NCI-H1105 treated with DMSO at 0.1 percent for 48 hours (cell line): ENCODE results near the gene C21orf58.
A peak's percentile ranks its signal among the peaks of the same experiment; 100 is the strongest.
"Not testable (repeated sequence)": the region's sequence is repeated elsewhere in the genome, so short reads cannot be mapped to it uniquely, and the experiment has no call there.

Experiments
- DNase-seq: peaks from one replicate; lab custom pipeline; 2025; lab: John Stamatoyannopoulos, UW

The C21orf58 gene

GRCh38 chr21:46323227-46323709, 402 bp downstream of the C21orf58 start:
- DNase-seq = peak; percentile 38

- DNase-seq = peak; percentile 11
Observed at GRCh38 chr21:46322351-46323226, 1.1 kb downstream of the C21orf58 start.

GRCh38 chr21:46320331-46320801, 3.3 kb downstream of the C21orf58 start:
- no peak for DNase-seq

GRCh38 chr21:46319186-46319585, 4.5 kb downstream of the C21orf58 start:
- no peak for DNase-seq

GRCh38 chr21:46318464-46318845, 5.2 kb downstream of the C21orf58 start:
- no peak for DNase-seq

- DNase-seq = no peak
Observed at GRCh38 chr21:46317710-46318463, 5.8 kb downstream of the C21orf58 start.

GRCh38 chr21:46316708-46317324, 6.9 kb downstream of the C21orf58 start:
- no peak for DNase-seq

- no peak for DNase-seq
Observed at GRCh38 chr21:46314441-46315020, 9.1 kb downstream of the C21orf58 start.

- no peak for DNase-seq
Observed at GRCh38 chr21:46312949-46313348, 10.7 kb downstream of the C21orf58 start.

- no peak for DNase-seq
Observed at GRCh38 chr21:46311568-46311967, 12.1 kb downstream of the C21orf58 start.

GRCh38 chr21:46310260-46310659, 13.4 kb downstream of the C21orf58 start:
- DNase-seq = not testable (repeated sequence)

GRCh38 chr21:46308431-46308830, 15.2 kb downstream of the C21orf58 start:
- no peak for DNase-seq

- no peak for DNase-seq
Observed at GRCh38 chr21:46307625-46308024, 16.0 kb downstream of the C21orf58 start.

- DNase-seq = no peak
Observed at GRCh38 chr21:46304955-46305354, 18.7 kb downstream of the C21orf58 start.

- DNase-seq = no peak
Observed at GRCh38 chr21:46304437-46304836, 19.2 kb downstream of the C21orf58 start.

- DNase-seq = no peak
Observed at GRCh38 chr21:46301759-46302158, 21.9 kb downstream of the C21orf58 start.

GRCh38 chr21:46299167-46299566, 24.5 kb downstream of the C21orf58 start:
- no peak for DNase-seq

- DNase-seq = peak; percentile 26
Observed at GRCh38 chr21:46297338-46298271, 26.1 kb downstream of the C21orf58 start.

GRCh38 chr21:46295996-46296752, 27.5 kb downstream of the C21orf58 start:
- DNase-seq = no peak

- peak; percentile 10 for DNase-seq
Observed at GRCh38 chr21:46295177-46295770, 28.4 kb downstream of the C21orf58 start.
